ENCODE measurements around the gene PABPN1L. TPM values are rescaled to one million over a fixed set of nuclear protein-coding genes. Genes with fewer than 3 reads are reported as not detected.

PABPN1L gene
- total and polyA plus RNA-seq, 2 of the 8 experiments (the other 6 are each of a cell fraction or from before 2014, with no cell fraction given), result not detected

DNA sequence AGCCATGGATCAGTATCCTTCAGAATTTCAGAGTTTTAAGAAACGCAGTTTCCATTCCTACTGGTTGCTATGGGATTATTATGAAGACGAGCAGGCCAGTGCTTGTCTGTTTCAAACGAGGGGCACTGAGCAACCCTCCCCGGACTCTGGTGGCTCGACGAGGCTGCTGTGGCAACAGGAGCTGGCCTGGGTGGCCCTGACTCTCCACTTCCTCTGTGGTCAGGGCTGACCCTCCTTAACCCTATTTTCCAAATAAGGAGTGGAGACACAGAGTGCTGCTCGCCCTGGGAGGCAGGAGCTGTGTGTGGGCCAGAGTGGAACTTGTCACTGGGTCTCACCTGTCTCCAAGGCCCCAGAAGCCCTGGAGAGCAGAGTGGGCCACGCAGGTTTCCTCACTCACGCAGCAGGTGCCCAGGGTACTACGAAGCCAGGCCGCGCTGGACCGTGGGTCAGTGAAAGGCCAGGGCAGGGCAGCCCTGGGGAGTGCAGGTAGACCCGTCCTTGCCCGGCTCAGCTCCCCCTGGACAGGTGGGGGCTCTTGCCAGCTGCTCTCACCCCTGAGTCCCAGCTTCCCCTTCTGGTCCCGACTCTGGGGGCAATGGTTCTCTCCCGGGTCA lies 13.0 kb downstream of the PABPN1L start (continued):
- no peak for TF ChIP-seq NANOG (IDR thresholded peaks at IDR 0.05; ENCODE audit: insufficient read depth, low read depth, low read length, poor library complexity, severe bottlenecking)
- no peak for TF ChIP-seq SAP30 (IDR thresholded peaks at IDR 0.05; ENCODE audit: insufficient read depth, insufficient replicate concordance, low read length)
- TF ChIP-seq, protein P1, sequence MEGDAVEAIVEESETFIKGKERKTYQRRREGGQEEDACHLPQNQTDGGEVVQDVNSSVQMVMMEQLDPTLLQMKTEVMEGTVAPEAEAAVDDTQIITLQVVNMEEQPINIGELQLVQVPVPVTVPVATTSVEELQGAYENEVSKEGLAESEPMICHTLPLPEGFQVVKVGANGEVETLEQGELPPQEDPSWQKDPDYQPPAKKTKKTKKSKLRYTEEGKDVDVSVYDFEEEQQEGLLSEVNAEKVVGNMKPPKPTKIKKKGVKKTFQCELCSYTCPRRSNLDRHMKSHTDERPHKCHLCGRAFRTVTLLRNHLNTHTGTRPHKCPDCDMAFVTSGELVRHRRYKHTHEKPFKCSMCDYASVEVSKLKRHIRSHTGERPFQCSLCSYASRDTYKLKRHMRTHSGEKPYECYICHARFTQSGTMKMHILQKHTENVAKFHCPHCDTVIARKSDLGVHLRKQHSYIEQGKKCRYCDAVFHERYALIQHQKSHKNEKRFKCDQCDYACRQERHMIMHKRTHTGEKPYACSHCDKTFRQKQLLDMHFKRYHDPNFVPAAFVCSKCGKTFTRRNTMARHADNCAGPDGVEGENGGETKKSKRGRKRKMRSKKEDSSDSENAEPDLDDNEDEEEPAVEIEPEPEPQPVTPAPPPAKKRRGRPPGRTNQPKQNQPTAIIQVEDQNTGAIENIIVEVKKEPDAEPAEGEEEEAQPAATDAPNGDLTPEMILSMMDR (IDR thresholded peaks at IDR 0.05; ENCODE audit: control extremely low read depth in 1 of 3, insufficient read depth in 1 of 3, low read depth in 1 of 3, low read length in 3 of 3), result no peak
- TF ChIP-seq POU5F1 (IDR thresholded peaks at IDR 0.05; ENCODE audit: low read depth, low read length), result no peak

Measured in H1 (cell line).